GM12878 (cell line): Measurements from ENCODE around the gene SGCD. TPM values are rescaled to one million over a fixed set of nuclear protein-coding genes. Genes with fewer than 3 reads are reported as not detected.

Experiments
- ATAC-seq: fragments of 200-7000 bp; cut with Tn5 transposase; 3 replicates; pipeline ENCODE4 v1.9.1; 2020; ENCODE audit warnings: mild to moderate bottlenecking, moderate library complexity
- BruUV-seq: library from RNA; stranded (reverse); fragments of 400-500 nt; replicated peaks from 2 replicates; lab custom pipeline; 2021; lab: Mats Ljungman, UMichigan
- CTCF ChIA-PET: fragments of 300-600 bp; sonication (Branson Sonifier 250); formaldehyde crosslinking; extraction: SDS; loops from one replicate; lab custom pipeline; 2021; ENCODE audit warnings: inconsistent platforms; lab: Yijun Ruan, JAX
- POLR2A ChIA-PET: fragments of 350-600 bp; formaldehyde crosslinking; extraction: SDS; loops from one replicate; lab custom pipeline; 2021; ENCODE audit warnings: inconsistent platforms; lab: Charles Lee
- RAD21 ChIA-PET: fragments of 300-600 bp; sonication (Branson Sonifier 250); formaldehyde crosslinking; loops from one replicate; lab custom pipeline; 2023; ENCODE audit warnings: antibody characterized with exemption; ENCODE audit not compliant: unreplicated experiment; lab: Charles Lee
- SMC1A ChIA-PET: fragments of 300-600 bp; sonication (Branson Sonifier 250); formaldehyde crosslinking; loops from one replicate; lab custom pipeline; 2023; ENCODE audit not compliant: unreplicated experiment, uncharacterized antibody; lab: Charles Lee
- DNase-seq: peaks from one replicate; pipeline ENCODE4 v3.0.0-alpha.2; 2011; ENCODE audit warnings: low read depth, low spot score
- FAIRE-seq: peaks from 3 replicates; lab custom pipeline; 2011; peaks lifted over from hg19 to GRCh38; lab: Jason Lieb, UNC
- H2AFZ ChIP-seq: 2 replicates; pipeline ENCODE4 v1.6.0; 2011; ENCODE audit warnings: low read depth, low read length, control low read depth; ENCODE audit not compliant: control insufficient read depth
- H3K27ac ChIP-seq: 2 replicates; pipeline ENCODE4 v1.5.1; 2011; ENCODE audit warnings: control low read depth; ENCODE audit not compliant: control insufficient read depth, insufficient read depth
- H3K27me3 ChIP-seq, 2 experiments: replicated peaks in 1 of 2; 2 replicates each; pipeline versions ENCODE4 v1.6.0 to v1.6.1; 2011; ENCODE audit warnings: low read length in 1 of 2; ENCODE audit not compliant: control insufficient read depth in 2 of 2, insufficient read depth in 2 of 2
- H3K36me3 ChIP-seq, 2 experiments: 2 replicates each; pipeline ENCODE4 v1.5.1; 2011; ENCODE audit warnings: low read length in 1 of 2; ENCODE audit not compliant: control insufficient read depth in 2 of 2, insufficient read depth in 2 of 2
- H3K4me1 ChIP-seq: 2 replicates; pipeline ENCODE4 v1.6.1; 2011; ENCODE audit warnings: mild to moderate bottlenecking, low read length, moderate library complexity, mixed read lengths; ENCODE audit not compliant: control insufficient read depth, insufficient read depth
- H3K4me2 ChIP-seq: 2 replicates; pipeline ENCODE4 v1.6.0; 2011; ENCODE audit warnings: control low read depth; ENCODE audit not compliant: control insufficient read depth, insufficient read depth
- H3K4me3 ChIP-seq: fragments of 200-600 bp; sonication (generic); 2 replicates; pipeline ENCODE4 v1.5.1; 2016
- H3K79me2 ChIP-seq: 2 replicates; pipeline ENCODE4 v1.6.0; 2011; ENCODE audit warnings: low read length; ENCODE audit not compliant: control insufficient read depth, insufficient read depth
- H3K9ac ChIP-seq: 2 replicates; pipeline ENCODE4 v1.8.0; 2011; ENCODE audit warnings: low read length, control low read depth, mixed read lengths; ENCODE audit not compliant: control insufficient read depth, insufficient read depth
- H3K9me3 ChIP-seq: replicated peaks from 3 replicates; pipeline ENCODE4 v1.5.1; 2011; ENCODE audit warnings: mild to moderate bottlenecking, low read length; ENCODE audit not compliant: control insufficient read depth, insufficient read depth
- H4K20me1 ChIP-seq: 2 replicates; pipeline ENCODE4 v1.6.0; 2011; ENCODE audit not compliant: control insufficient read depth, insufficient read depth
- CHD1 ChIP-seq: IDR thresholded peaks from 2 replicates; pipeline ENCODE4 v1.6.1; 2012; ENCODE audit warnings: low read depth, low read length, improper control_type of control experiment
- FOXM1 ChIP-seq: IDR thresholded peaks from 2 replicates; pipeline ENCODE4 v1.6.1; 2012; ENCODE audit warnings: low read depth, mild to moderate bottlenecking, inconsistent platforms, low read length, moderate library complexity
- KLF5 ChIP-seq: fragments of 450-650 bp; IDR thresholded peaks from 2 replicates; pipeline ENCODE4 v1.6.1; 2014; ENCODE audit warnings: mild to moderate bottlenecking; ENCODE audit not compliant: partially characterized antibody
- MTA3 ChIP-seq: IDR thresholded peaks from 2 replicates; pipeline ENCODE4 v1.6.1; 2012; ENCODE audit warnings: low read length, inconsistent platforms, borderline replicate concordance
- POLR2AphosphoS2 ChIP-seq: IDR thresholded peaks from 2 replicates; pipeline ENCODE4 v1.6.1; 2011; ENCODE audit warnings: low read depth, mild to moderate bottlenecking, low read length, improper control_type of control experiment, moderate library complexity
- POU2F2 ChIP-seq: IDR thresholded peaks from 3 replicates; pipeline ENCODE4 v1.6.1; 2011; ENCODE audit warnings: low read depth, mild to moderate bottlenecking, low read length, borderline replicate concordance
- RFX5 ChIP-seq: IDR thresholded peaks from 2 replicates; pipeline ENCODE4 v1.6.1; 2011; ENCODE audit warnings: low read depth, low read length, improper control_type of control experiment
- SKIL ChIP-seq: fragments of 450-650 bp; IDR thresholded peaks from 2 replicates; pipeline ENCODE4 v1.6.1; 2017; ENCODE audit warnings: mild to moderate bottlenecking, low read depth, inconsistent platforms; ENCODE audit not compliant: poor library complexity, severe bottlenecking
- SREBF2 ChIP-seq: IDR thresholded peaks from 2 replicates; pipeline ENCODE4 v1.6.1; 2012; ENCODE audit warnings: mild to moderate bottlenecking, low read length
- STAT1 ChIP-seq: fragments of 450-650 bp; conservative IDR thresholded peaks from 2 replicates; pipeline ENCODE4 v1.6.1; 2014; ENCODE audit warnings: antibody characterized with exemption, mild to moderate bottlenecking
- TAF1 ChIP-seq: IDR thresholded peaks from 2 replicates; pipeline ENCODE4 v1.6.1; 2011; ENCODE audit warnings: mild to moderate bottlenecking, low read depth, low read length, borderline replicate concordance
- ZNF24 ChIP-seq: fragments of 450-650 bp; IDR thresholded peaks from 2 replicates; pipeline ENCODE4 v1.6.1; 2017; ENCODE audit warnings: antibody characterized with exemption, mild to moderate bottlenecking
- ZNF592 ChIP-seq: fragments of 450-650 bp; IDR thresholded peaks from 2 replicates; pipeline ENCODE4 v1.6.1; 2017; ENCODE audit warnings: mild to moderate bottlenecking, moderate library complexity
- ZNF687 ChIP-seq: fragments of 450-650 bp; IDR thresholded peaks from 2 replicates; pipeline ENCODE4 v1.6.1; 2017; ENCODE audit warnings: mild to moderate bottlenecking, moderate library complexity
- WGBS: methylation state at CpG from one replicate; pipeline ENCODE4 v1.1.6; 2016; ENCODE audit warnings: low lambda C conversion rate; ENCODE audit not compliant: insufficient replicate concordance, insufficient coverage; ENCODE audit errors: missing lambda C conversion rate; 5-methylcytosine and 5-hydroxymethylcytosine counted together
- in situ Hi-C: fragments of 300-500 bp; cut with MboI; formaldehyde crosslinking; loops from 9 replicates; pipeline ENCODE4 v1.14.3; 2018; ENCODE audit warnings: mixed read lengths
- intact Hi-C: fragments of 100-400 bp; cut with micrococcal nuclease; formaldehyde crosslinking; loops from one replicate; pipeline ENCODE4 v1.14.2; 2022; ENCODE audit not compliant: unreplicated experiment
- polyA plus RNA-seq, 11 experiments: library from polyadenylated mRNA; depleted of rRNA in 4 of 11; unstranded in 6 of 11; stranded (reverse) in 5 of 11; fragments of >200 nt; fragmentation: Nextera tagmentation in 4 of 11; fragmentation: Illumina TruSeq in 1 of 11; extraction: Ambion mirVana in 4 of 11; extraction: Trizol in 1 of 11; gene quantifications; 1 replicate in 1 of 11; 2 replicates in 10 of 11; pipeline versions ENCODE4 v1.2.1 to v1.2.3, GENCODE V29; 2011 to 2016; ENCODE audit warnings: inconsistent platforms in 2 of 11, missing spikeins in 2 of 11, low read depth in 1 of 11
- total RNA-seq, 4 experiments: library from RNA; depleted of rRNA in 3 of 4; stranded (reverse); fragments of >200 nt in 3 of 4; fragmentation: Illumina TruSeq in 1 of 4; extraction: Trizol in 1 of 4; gene quantifications; 2 replicates each; pipeline versions ENCODE4 v1.2.1 to v1.2.3, GENCODE V29; 2013 to 2021

Gene SGCD
- total and polyA plus RNA-seq, 10 of the 15 experiments (the other 5 are each of a cell fraction or from before 2014, with no cell fraction given): 0.06 TPM; not detected in 9

GRCh38 chr5:156556666-156557406 lies 229.9 kb downstream of the SGCD start:
- WGBS: 0% methylated on average over 1 of the region's 1 CpG
- intact Hi-C loops (no loop called here), in situ Hi-C loops (no loop called here)
- no peaks in the 10 kb centered on the region for H3K79me2 ChIP-seq
- H3K27ac ChIP-seq: no peak overlapping the region
- BruUV-seq: no TSS peak
- no peaks in the 10 kb centered on the region for H4K20me1 ChIP-seq
- ChIA-PET CTCF (no interaction called here), POLR2A (no interaction called here), SMC1A (no interaction called here), RAD21 (no interaction called here)
- no peaks in the 10 kb centered on the region for H3K9me3 ChIP-seq
- H3K4me2 ChIP-seq: no peak overlapping the region
- no peaks in the 10 kb centered on the region for H3K4me1 ChIP-seq
- no peak overlapping the region for H3K4me3 ChIP-seq
- DNase-seq: no peak
- H3K27me3 ChIP-seq: no peaks in the 10 kb centered on the region
- no peaks in the 10 kb centered on the region for H3K36me3 ChIP-seq
- no peak for FAIRE-seq
- H2AFZ ChIP-seq: no peak overlapping the region
- no peak overlapping the region for H3K9ac ChIP-seq
- ATAC-seq: no peak
- no peak for TF ChIP-seq CHD1
- TF ChIP-seq POLR2AphosphoS2: no peak
- TF ChIP-seq POU2F2: no peak
- no peak for TF ChIP-seq FOXM1
- no peak for TF ChIP-seq ZNF687
- no peak for TF ChIP-seq SKIL
- no peak for TF ChIP-seq ZNF592
- no peak for TF ChIP-seq KLF5
- no peak for TF ChIP-seq SREBF2
- TF ChIP-seq RFX5: no peak
- TF ChIP-seq ZNF24: no peak
- TF ChIP-seq STAT1: no peak
- no peak for TF ChIP-seq TAF1
- no peak for TF ChIP-seq MTA3
